Motor neuron (in vitro differentiated cells): ENCODE data around the gene HNRNPM. TPM values are rescaled to one million over a fixed set of nuclear protein-coding genes. Genes with fewer than 3 reads are reported as not detected.

Experiments used
- ATAC-seq, 8 experiments: fragments of 200-7000 bp; cut with Tn5 transposase; replicated peaks in 6 of 8; 2 replicates each; pipeline ENCODE4 v1.8.0; 2021; ENCODE audit warnings: mild to moderate bottlenecking in 8 of 8, moderate library complexity in 8 of 8
- H3K27ac ChIP-seq, 2 donors: fragments of 250-450 bp; sonication (Bioruptor Pico); 2 replicates each; pipeline ENCODE4 v1.9.0; 2021; ENCODE audit warnings: antibody characterized with exemption in 2 of 2, mild to moderate bottlenecking in 2 of 2, moderate library complexity in 1 of 2
- H3K4me1 ChIP-seq, 2 donors: fragments of 250-450 bp; sonication (Bioruptor Pico); replicated peaks in 1 of 2; 2 replicates each; pipeline ENCODE4 v1.6.1; 2021; ENCODE audit warnings: antibody characterized with exemption in 2 of 2, mild to moderate bottlenecking in 2 of 2, moderate library complexity in 1 of 2
- H3K4me3 ChIP-seq, 5 donors: fragments of 250-450 bp; sonication (Bioruptor Pico); 2 replicates each; pipeline ENCODE4 v1.9.0; 2021; ENCODE audit warnings: antibody characterized with exemption in 5 of 5, mild to moderate bottlenecking in 5 of 5, moderate library complexity in 4 of 5
- WGBS, 10 experiments: fragments of 450-650 bp; shearing (Covaris generic); methylation state at CpG; one replicate each; pipeline ENCODE4 v1.0.0; 2022; 5-methylcytosine and 5-hydroxymethylcytosine counted together
- in situ Hi-C, 9 experiments: fragments of 400-800 bp; cut with MboI; loops; one replicate each; pipeline ENCODE4 v1.15.0; 2021; ENCODE audit warnings: low sequenced_read_pairs in 9 of 9, low pct_unique_long_range_greater_than_20kb in 2 of 9; ENCODE audit not compliant: unreplicated experiment in 9 of 9
- total RNA-seq, 8 experiments: library from RNA; unstranded; fragments of 300-600 nt; gene quantifications; 2 replicates each; pipeline versions ENCODE4 v1.2.3 to v1.2.4, GENCODE V29; 2022

The HNRNPM gene
- total RNA-seq, 8 experiments from 2014 or later: 44.2 to 280 (median 73.5) TPM

GRCh38 chr19:8531470-8531869 lies 86.7 kb downstream of the HNRNPM start:
- in situ Hi-C loops: no loop called here
- no peak overlapping the region for H3K27ac ChIP-seq
- ATAC-seq: no peak
- WGBS, 10 experiments: 50 to 100% (median 85%) methylated on average over 1 to 6 of the region's 7 CpGs; no CpG with 5 or more reads in 3 of the 10 experiments
- no peak overlapping the region for H3K4me3 ChIP-seq
- H3K4me1 ChIP-seq: peaks cover 0 to 4% of the 10 kb centered on the region in 2 donors

DNA sequence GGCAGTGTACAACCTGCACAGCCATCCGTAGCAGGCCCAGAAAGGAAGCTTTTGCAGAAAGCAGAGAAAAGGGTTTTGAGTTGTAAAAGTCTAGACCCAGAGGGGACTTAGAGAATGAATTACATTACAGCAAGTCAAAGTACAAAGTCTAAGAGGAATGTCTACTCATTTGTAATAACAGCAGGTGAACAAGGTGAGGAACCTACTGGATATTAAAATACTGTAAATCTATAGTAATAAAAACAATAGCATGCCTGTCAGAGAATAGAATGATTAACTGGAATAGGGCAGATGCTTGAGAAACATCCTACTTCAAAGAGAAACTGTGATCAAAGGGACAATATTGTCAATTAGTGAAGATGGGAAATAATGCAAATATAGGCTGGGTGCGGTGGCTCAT lies 87.5 kb downstream of the HNRNPM start:
- H3K4me1 ChIP-seq: peaks cover 0 to under 1% of the 10 kb centered on the region in 2 donors
- ATAC-seq: no peak
- no peak overlapping the region for H3K4me3 ChIP-seq
- in situ Hi-C loops: no loop called here
- WGBS, 10 experiments: 50 to 100% (median 86%) methylated on average over 1 to 2 of the region's 2 CpGs; no CpG with 5 or more reads in 1 of the 10 experiments
- no peak overlapping the region for H3K27ac ChIP-seq

- H3K4me1 ChIP-seq: no peaks in the 10 kb centered on the region
- WGBS, 10 experiments: 60 to 100% (median 83%) methylated on average over 1 to 9 of the region's 22 CpGs; no CpG with 5 or more reads in 4 of the 10 experiments
- no peak overlapping the region for H3K27ac ChIP-seq
- H3K4me3 ChIP-seq: no peak overlapping the region
- no peak for ATAC-seq
- in situ Hi-C loops: no loop called here
These were observed 91.5 kb downstream of the HNRNPM start for GRCh38 chr19:8536282-8536681.

GRCh38 chr19:8537099-8537498 lies 92.3 kb downstream of the HNRNPM start:
- Histone ChIP-seq H3K4me1 (no peaks in the 10 kb centered on the region), H3K4me3 (no peak overlapping the region), H3K27ac (no peak overlapping the region)
- WGBS, 10 experiments: 80 to 100% (median 87%) methylated on average over 1 to 3 of the region's 3 CpGs; no CpG with 5 or more reads in 5 of the 10 experiments
- in situ Hi-C loops: no loop called here
- no peak for ATAC-seq

Other genes with a start within 250 kb of the HNRNPM start
- 10 to 100 TPM in 7 of 8 experiments, 1 to 10 TPM in 1; 3.2 to 55.1 (median 35.8) TPM for gene CERS4, start 235.6 kb upstream of the HNRNPM start, total RNA-seq
- gene CD320, start 136.6 kb upstream of the HNRNPM start, total RNA-seq: 100 to 1,000 TPM in 1 of 8 experiments, 10 to 100 TPM in 7; 20.9 to 109 (median 41.8) TPM
- 100 to 1,000 TPM; 129 to 183 (median 162) TPM for gene NDUFA7, start 123.6 kb upstream of the HNRNPM start, total RNA-seq
- gene RPS28, start 123.5 kb upstream of the HNRNPM start, total RNA-seq: 1,000 to 10,000 TPM in 4 of 8 experiments, 100 to 1,000 TPM in 4; 550 to 1,110 (median 1,001) TPM
- gene KANK3, start 101.7 kb upstream of the HNRNPM start, total RNA-seq: 1 to 10 TPM in 4 of 8 experiments, under 1 TPM in 3, not detected in 1; 0.08 to 3.4 (median 1.1) TPM
- gene ANGPTL4, start 80.8 kb upstream of the HNRNPM start, total RNA-seq: 1 to 10 TPM in 3 of 8 experiments, under 1 TPM in 4, not detected in 1; 0.38 to 4.6 (median 0.90) TPM
- gene RAB11B, start 54.6 kb upstream of the HNRNPM start, total RNA-seq: 10 to 100 TPM; 16.7 to 72.4 (median 43.7) TPM
- gene MARCHF2, start 31.7 kb upstream of the HNRNPM start, total RNA-seq: 10 to 100 TPM; 10.4 to 38.4 (median 19.4) TPM
- gene PRAM1, start 57.7 kb downstream of the HNRNPM start, total RNA-seq: 1 to 10 TPM in 1 of 8 experiments, under 1 TPM in 7; 0.18 to 1.4 (median 0.31) TPM
- 10 to 100 TPM in 5 of 8 experiments, 1 to 10 TPM in 3; 2.3 to 14.5 (median 11.1) TPM for gene ZNF414, start 69.2 kb downstream of the HNRNPM start, total RNA-seq
- 10 to 100 TPM in 3 of 8 experiments, 1 to 10 TPM in 4, under 1 TPM in 1; 0.67 to 15.6 (median 4.7) TPM for gene MYO1F, start 132.5 kb downstream of the HNRNPM start, total RNA-seq
- gene ADAMTS10, start 165.7 kb downstream of the HNRNPM start, total RNA-seq: 10 to 100 TPM in 6 of 8 experiments, 1 to 10 TPM in 2; 5.1 to 45.3 (median 15.0) TPM
- gene NFILZ, start 185.7 kb downstream of the HNRNPM start, total RNA-seq: not detected